GM20000 (cell line): ENCODE data around the gene NDOR1.
A peak's percentile ranks its signal among the peaks of the same experiment; 100 is the strongest.
"Not testable (repeated sequence)": the region's sequence is repeated elsewhere in the genome, so short reads cannot be mapped to it uniquely, and the experiment has no call there.

ENCODE experiments used
- DNase-seq: peaks from one replicate; pipeline ENCODE4 v3.0.0; 2012; ENCODE audit warnings: low spot score
- CTCF ChIP-seq: IDR thresholded peaks from 2 replicates; pipeline ENCODE4 v1.5.1; 2012; ENCODE audit warnings: mild to moderate bottlenecking, control low read depth; ENCODE audit errors: extremely low read depth, missing control alignments

NDOR1 gene

GRCh38 chr9:137234758-137235423 lies 29.4 kb downstream of the NDOR1 start:
- DNase-seq = no peak
- no peak for TF ChIP-seq CTCF

- no peak for TF ChIP-seq CTCF
- DNase-seq = no peak
These were observed 30.1 kb downstream of the NDOR1 start for GRCh38 chr9:137235424-137236237.

GRCh38 chr9:137236238-137236935 lies 30.9 kb downstream of the NDOR1 start:
- peak; percentile 97 for TF ChIP-seq CTCF
- DNase-seq = peak; percentile 98

- DNase-seq = no peak
- no peak for TF ChIP-seq CTCF
These were observed 31.5 kb downstream of the NDOR1 start for GRCh38 chr9:137236936-137237421.

- no peak for TF ChIP-seq CTCF
- no peak for DNase-seq
These were observed 32.5 kb downstream of the NDOR1 start for GRCh38 chr9:137237759-137238726.

- not testable (repeated sequence) for DNase-seq
These were observed 34.2 kb downstream of the NDOR1 start for GRCh38 chr9:137239541-137240200.
